Endothelial cell of umbilical vein (primary cell): ENCODE data around the gene LPP. TPM values are rescaled to one million over a fixed set of nuclear protein-coding genes. Genes with fewer than 3 reads are reported as not detected.

Experiments used
- BruUV-seq: library from RNA; stranded (reverse); fragments of 400-500 nt; replicated peaks from 2 replicates; lab custom pipeline; 2021; lab: Mats Ljungman, UMichigan
- CTCF ChIA-PET: fragments of 300-600, 350-600 bp; sonication (Branson Sonifier 250); formaldehyde crosslinking; loops from one replicate; lab custom pipeline; 2021; ENCODE audit warnings: antibody characterized with exemption, inconsistent platforms; lab: Charles Lee
- POLR2A ChIA-PET: fragments of 300-600, 350-600 bp; sonication (Branson Sonifier 250); formaldehyde crosslinking; loops from one replicate; lab custom pipeline; 2021; ENCODE audit warnings: antibody characterized with exemption, inconsistent platforms; lab: Charles Lee
- DNase-seq: peaks from one replicate; pipeline ENCODE4 v3.0.0-alpha.2; 2011; ENCODE audit warnings: low read depth, low spot score
- FAIRE-seq: peaks from 2 replicates; lab custom pipeline; 2011; peaks lifted over from hg19 to GRCh38; lab: Jason Lieb, UNC
- H2AFZ ChIP-seq: 2 replicates; pipeline ENCODE4 v1.6.0; 2012; ENCODE audit warnings: low read depth, low read length, control low read depth, inconsistent platforms
- H3K27ac ChIP-seq: 2 replicates; pipeline ENCODE4 v1.5.1; 2011; ENCODE audit warnings: low read depth, mild to moderate bottlenecking, control low read depth, low read length, moderate library complexity; ENCODE audit not compliant: insufficient read depth
- H3K27me3 ChIP-seq, 2 experiments: 2 replicates each; pipeline versions ENCODE4 v1.6.0 to v1.6.1; 2011; ENCODE audit warnings: low read length in 2 of 2, mixed read lengths in 1 of 2; ENCODE audit not compliant: control insufficient read depth in 2 of 2, insufficient read depth in 2 of 2
- H3K36me3 ChIP-seq, 2 experiments: 2 replicates in 1 of 2; 3 replicates in 1 of 2; pipeline ENCODE4 v1.5.1; 2011; ENCODE audit warnings: low read length in 2 of 2, mild to moderate bottlenecking in 1 of 2, moderate library complexity in 1 of 2; ENCODE audit not compliant: control insufficient read depth in 2 of 2, insufficient read depth in 2 of 2; ENCODE audit errors: extremely low read depth in 1 of 2
- H3K4me1 ChIP-seq: 3 replicates; pipeline ENCODE4 v1.5.1; 2011; ENCODE audit warnings: mild to moderate bottlenecking, low read length; ENCODE audit not compliant: control insufficient read depth, insufficient read depth; ENCODE audit errors: extremely low read depth
- H3K4me2 ChIP-seq: 2 replicates; pipeline ENCODE4 v1.6.1; 2011; ENCODE audit warnings: low read length, control low read depth, mixed read lengths; ENCODE audit not compliant: insufficient read depth
- H3K4me3 ChIP-seq, 3 experiments: fragments of 200-600 bp in 1 of 3; sonication (generic), shearing (Covaris generic) in 1 of 3; replicated peaks in 1 of 3; 2 replicates each; pipeline ENCODE4 v1.5.1; 2011 to 2016; ENCODE audit warnings: control low read depth in 3 of 3, low read length in 3 of 3, mild to moderate bottlenecking in 2 of 3, inconsistent platforms in 1 of 3, low read depth in 1 of 3, moderate library complexity in 1 of 3; ENCODE audit not compliant: insufficient read depth in 1 of 3
- H3K79me2 ChIP-seq: 2 replicates; pipeline ENCODE4 v1.6.0; 2012; ENCODE audit warnings: low read length, inconsistent platforms; ENCODE audit not compliant: control insufficient read depth, insufficient read depth
- H3K9ac ChIP-seq: replicated peaks from 2 replicates; pipeline ENCODE3; 2011; ENCODE audit warnings: low read length, control low read depth; ENCODE audit not compliant: insufficient read depth; ENCODE audit errors: extremely low read depth
- H3K9me1 ChIP-seq: replicated peaks from 3 replicates; pipeline ENCODE4 v1.6.0; 2011; ENCODE audit warnings: mild to moderate bottlenecking, low read length; ENCODE audit not compliant: control insufficient read depth, insufficient read depth; ENCODE audit errors: extremely low read depth
- H3K9me3 ChIP-seq: replicated peaks from 2 replicates; pipeline ENCODE4 v1.5.1; 2012; ENCODE audit warnings: low read length, inconsistent platforms; ENCODE audit not compliant: control insufficient read depth, insufficient read depth
- H4K20me1 ChIP-seq: replicated peaks from 2 replicates; pipeline ENCODE3; 2011; ENCODE audit warnings: mild to moderate bottlenecking, low read length; ENCODE audit not compliant: control insufficient read depth, insufficient read depth; ENCODE audit errors: extremely low read depth
- EZH2 ChIP-seq: IDR thresholded peaks from 2 replicates; pipeline ENCODE4 v1.6.1; 2012; ENCODE audit warnings: borderline replicate concordance, low read depth, mild to moderate bottlenecking, moderate library complexity, low read length, inconsistent platforms; ENCODE audit not compliant: severe bottlenecking
- FOS ChIP-seq: IDR thresholded peaks from 2 replicates; pipeline ENCODE4 v1.6.1; 2011; ENCODE audit warnings: mild to moderate bottlenecking, low read length, moderate library complexity, borderline replicate concordance; ENCODE audit not compliant: insufficient read depth
- GATA2 ChIP-seq: IDR thresholded peaks from 2 replicates; pipeline ENCODE4 v1.7.0; 2011; ENCODE audit warnings: low read depth, mild to moderate bottlenecking, moderate library complexity, mixed read lengths, low read length; ENCODE audit not compliant: insufficient read length, insufficient read depth
- JUN ChIP-seq: IDR thresholded peaks from 2 replicates; pipeline ENCODE4 v1.6.1; 2011; ENCODE audit warnings: borderline replicate concordance, low read depth; ENCODE audit not compliant: insufficient read length, insufficient read depth
- MYC ChIP-seq: IDR thresholded peaks from one replicate; pipeline ENCODE4 v1.6.1; 2011; ENCODE audit warnings: mild to moderate bottlenecking, low read depth, low read length
- POLR2A ChIP-seq: IDR thresholded peaks from 2 replicates; pipeline ENCODE4 v1.6.1; 2012; ENCODE audit warnings: low read depth, mild to moderate bottlenecking, control low read depth, low read length
- POLR2AphosphoS5 ChIP-seq: IDR thresholded peaks from 2 replicates; pipeline ENCODE4 v1.6.1; 2012; ENCODE audit warnings: low read depth, mild to moderate bottlenecking, control low read depth, low read length, moderate library complexity; ENCODE audit not compliant: insufficient read depth
- dilution Hi-C: fragments of 300-500 bp; cut with MboI; formaldehyde crosslinking; loops from one replicate; pipeline ENCODE4 v1.15.0; 2019; ENCODE audit warnings: low sequenced_read_pairs; ENCODE audit not compliant: extremely low pct_ligation_motif_present
- intact Hi-C: fragments of 100-400 bp; cut with micrococcal nuclease; formaldehyde crosslinking; loops from one replicate; pipeline ENCODE4 v1.10.0; 2022
- polyA plus RNA-seq, 4 experiments: library from polyadenylated mRNA; depleted of rRNA in 3 of 4; stranded (reverse) in 3 of 4; unstranded in 1 of 4; fragments of >200 nt; gene quantifications; 2 replicates each; pipeline versions ENCODE4 v1.2.1 to v1.2.3, GENCODE V29; 2011 to 2012; ENCODE audit warnings: missing spikeins in 1 of 4
- total RNA-seq: library from RNA; stranded (reverse); gene quantifications from 2 replicates; pipeline ENCODE4 v1.2.3, GENCODE V29; 2021
- TF ChIP-seq, protein P1 (sequence below), 2 donors: IDR thresholded peaks; 1 replicate in 1 of 2; 2 replicates in 1 of 2; pipeline ENCODE4 v1.5.1; 2011; ENCODE audit warnings: low read length in 2 of 2, mild to moderate bottlenecking in 2 of 2, moderate library complexity in 2 of 2, control low read depth in 1 of 2, inconsistent platforms in 1 of 2, low read depth in 1 of 2; ENCODE audit not compliant: insufficient read depth in 1 of 2; ENCODE audit errors: extremely low read depth in 1 of 2
- TF ChIP-seq, protein P2 (sequence below): IDR thresholded peaks from 2 replicates; pipeline ENCODE4 v1.6.1; 2011; ENCODE audit not compliant: insufficient read depth, insufficient read length

Gene LPP
- total and polyA plus RNA-seq, 2 donors (not counting 3 experiments of a cell fraction or from before 2014, with no cell fraction given): 16.9 to 153 TPM

DNA sequence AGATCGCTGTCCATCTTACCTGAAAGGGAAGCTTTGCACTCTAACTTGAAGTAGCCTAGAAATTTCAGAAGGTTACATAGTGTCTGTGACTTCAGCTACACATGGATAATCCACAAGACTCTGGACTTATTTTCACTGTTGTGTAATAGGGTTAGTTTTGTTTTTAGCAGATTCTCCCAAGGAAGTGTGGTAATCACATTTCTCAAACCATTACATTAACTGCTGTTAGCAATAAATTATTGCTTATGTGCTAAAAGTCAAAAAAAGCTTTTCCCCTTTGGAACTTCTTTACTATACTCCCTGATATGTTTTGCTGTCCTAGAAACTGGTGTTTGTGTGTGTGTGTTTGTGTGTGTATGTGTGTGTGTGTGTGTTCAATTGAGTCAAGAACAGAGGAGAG is 666.0 kb downstream of the LPP start:
- DNase-seq (no peak), FAIRE-seq (no peak)
- ChIA-PET CTCF (interaction anchor here (1.0 kb wide), 1 partner anchor 1072 kb away, joined by 3 read pairs; no protein-coding TSS in a partner anchor), POLR2A (no interaction called here)
- Histone ChIP-seq H4K20me1 (no peaks in the 10 kb centered on the region), H3K4me3 (no peak overlapping the region), H3K4me2 (no peak overlapping the region), H3K4me1 (no peaks in the 10 kb centered on the region), H3K27me3 (no peaks in the 10 kb centered on the region), H3K9ac (no peak overlapping the region), H3K9me1 (no peaks in the 10 kb centered on the region), H3K27ac (no peak overlapping the region), H3K36me3 (no peaks in the 10 kb centered on the region), H2AFZ (no peak overlapping the region), H3K79me2 (no peaks in the 10 kb centered on the region), H3K9me3 (no peaks in the 10 kb centered on the region)
- dilution Hi-C loops (no loop called here), intact Hi-C loops (no loop called here)
- BruUV-seq: no TSS peak
- TF ChIP-seq, protein P1, sequence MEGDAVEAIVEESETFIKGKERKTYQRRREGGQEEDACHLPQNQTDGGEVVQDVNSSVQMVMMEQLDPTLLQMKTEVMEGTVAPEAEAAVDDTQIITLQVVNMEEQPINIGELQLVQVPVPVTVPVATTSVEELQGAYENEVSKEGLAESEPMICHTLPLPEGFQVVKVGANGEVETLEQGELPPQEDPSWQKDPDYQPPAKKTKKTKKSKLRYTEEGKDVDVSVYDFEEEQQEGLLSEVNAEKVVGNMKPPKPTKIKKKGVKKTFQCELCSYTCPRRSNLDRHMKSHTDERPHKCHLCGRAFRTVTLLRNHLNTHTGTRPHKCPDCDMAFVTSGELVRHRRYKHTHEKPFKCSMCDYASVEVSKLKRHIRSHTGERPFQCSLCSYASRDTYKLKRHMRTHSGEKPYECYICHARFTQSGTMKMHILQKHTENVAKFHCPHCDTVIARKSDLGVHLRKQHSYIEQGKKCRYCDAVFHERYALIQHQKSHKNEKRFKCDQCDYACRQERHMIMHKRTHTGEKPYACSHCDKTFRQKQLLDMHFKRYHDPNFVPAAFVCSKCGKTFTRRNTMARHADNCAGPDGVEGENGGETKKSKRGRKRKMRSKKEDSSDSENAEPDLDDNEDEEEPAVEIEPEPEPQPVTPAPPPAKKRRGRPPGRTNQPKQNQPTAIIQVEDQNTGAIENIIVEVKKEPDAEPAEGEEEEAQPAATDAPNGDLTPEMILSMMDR (IDR thresholded peaks at IDR 0.05; ENCODE audit: extremely low read depth in 1 of 2, insufficient read depth in 1 of 2, low read depth in 1 of 2, low read length in 2 of 2): no peak
- no peak for TF ChIP-seq FOS
- no peak for TF ChIP-seq JUN
- no peak for TF ChIP-seq GATA2
- TF ChIP-seq, protein P2, sequence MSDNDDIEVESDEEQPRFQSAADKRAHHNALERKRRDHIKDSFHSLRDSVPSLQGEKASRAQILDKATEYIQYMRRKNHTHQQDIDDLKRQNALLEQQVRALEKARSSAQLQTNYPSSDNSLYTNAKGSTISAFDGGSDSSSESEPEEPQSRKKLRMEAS: no peak
- TF ChIP-seq POLR2AphosphoS5: no peak
- no peak for TF ChIP-seq EZH2
- TF ChIP-seq MYC: no peak
- no peak for TF ChIP-seq POLR2A
